Measurements from ENCODE around the gene SLC8A3. TPM values are rescaled to one million over a fixed set of nuclear protein-coding genes. Genes with fewer than 3 reads are reported as not detected.

SLC8A3 gene
- total RNA-seq, 6 experiments from 2014 or later = 0.05 to 0.13 (median 0.12) TPM; not detected in 3

- WGBS (ENCODE audit: insufficient coverage, low coverage, low lambda C conversion rate, missing lambda C conversion rate) = 93% methylated on average over 3 of the region's 7 CpGs
- Histone ChIP-seq H3K27ac (peak overlapping the region in 1 of 3 donors; percentile 7), H3K27me3 (no peaks in the 10 kb centered on the region), H3K4me1 (peaks cover 0 to 56% (median 21%) of the 10 kb centered on the region in 4 donors), H3K4me3 (no peak overlapping the region), H3K9me3 (no peaks in the 10 kb centered on the region), H3K36me3 (no peaks in the 10 kb centered on the region)
- intact Hi-C loops (cut with DNase I) = no loop called here
- TF ChIP-seq CTCF (IDR thresholded peaks at IDR 0.05) = no peak
- no peak for TF ChIP-seq POLR2A (IDR thresholded peaks at IDR 0.05)
- no peak for ATAC-seq
- DNase-seq = no peak
These were observed 188.2 kb downstream of the SLC8A3 start for GRCh38 chr14:70000601-70001000.

- peaks cover 0 to 3% (median 0%) of the 10 kb centered on the region in 4 donors for H3K36me3 ChIP-seq
- intact Hi-C loops (cut with DNase I) = no loop called here
- 47% methylated on average over 10 of the region's 10 CpGs for WGBS (ENCODE audit: insufficient coverage, low coverage, low lambda C conversion rate, missing lambda C conversion rate)
- H3K4me1 ChIP-seq = peaks cover 0 to 45% (median 15%) of the 10 kb centered on the region in 4 donors
- ATAC-seq (peak in 3 of 4 donors; percentile 41 to 63 (median 52)), DNase-seq (peak in 1 of 3 donors; percentile 79)
- H3K9me3 ChIP-seq = no peaks in the 10 kb centered on the region
- no peak overlapping the region for H3K4me3 ChIP-seq
- peak overlapping the region in 1 of 3 donors; percentile 78 for H3K27ac ChIP-seq
- H3K27me3 ChIP-seq = no peaks in the 10 kb centered on the region
- TF ChIP-seq CTCF (IDR thresholded peaks at IDR 0.05) (no peak), POLR2A (IDR thresholded peaks at IDR 0.05) (no peak)
These were observed 189.5 kb downstream of the SLC8A3 start for GRCh38 chr14:69999261-69999674.

- DNase-seq = peak in 1 of 3 donors; percentile 76
- 14% methylated on average over 5 of the region's 5 CpGs for WGBS (ENCODE audit: insufficient coverage, low coverage, low lambda C conversion rate, missing lambda C conversion rate)
These were observed 190.9 kb downstream of the SLC8A3 start for GRCh38 chr14:69997849-69998248.

DNA sequence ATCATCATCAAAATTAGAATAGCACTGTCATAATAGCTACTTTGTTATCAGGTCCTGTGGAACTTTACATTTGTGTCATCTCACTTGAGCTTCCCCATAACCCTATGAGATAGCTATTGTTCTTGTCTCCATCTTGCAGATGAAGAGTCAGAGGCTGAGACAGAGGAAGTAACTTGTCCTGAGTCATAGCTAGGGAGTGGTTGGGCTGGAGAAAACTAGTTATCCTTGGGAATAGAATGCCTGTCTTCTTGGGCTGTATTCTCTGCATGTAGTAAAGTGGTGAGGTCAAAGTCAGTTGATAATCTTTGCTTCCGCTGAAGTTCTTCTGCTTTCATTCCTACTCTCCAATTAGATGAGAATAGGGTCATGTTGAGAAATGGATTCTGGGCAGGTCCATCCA is 192.5 kb downstream of the SLC8A3 start:
- peaks cover 0 to 3% (median 0%) of the 10 kb centered on the region in 4 donors for H3K36me3 ChIP-seq
- no peak for DNase-seq
- H3K9me3 ChIP-seq = no peaks in the 10 kb centered on the region
- no peak overlapping the region for H3K4me3 ChIP-seq
- peaks cover 0 to 38% (median 8%) of the 10 kb centered on the region in 4 donors for H3K4me1 ChIP-seq
- intact Hi-C loops (cut with DNase I) = no loop called here
- H3K27me3 ChIP-seq = no peaks in the 10 kb centered on the region
- 64% methylated on average over 1 of the region's 1 CpG for WGBS (ENCODE audit: insufficient coverage, low coverage, low lambda C conversion rate, missing lambda C conversion rate)
- no peak overlapping the region for H3K27ac ChIP-seq
- no peak for ATAC-seq
- no peak for TF ChIP-seq POLR2A (IDR thresholded peaks at IDR 0.05)

More at GRCh38 chr14:69997849-69998248, 190.9 kb downstream of the SLC8A3 start:
- Histone ChIP-seq H3K27ac (peak overlapping the region in 2 of 3 donors; percentile 56 to 80), H3K36me3 (peaks cover 0 to 3% (median 0%) of the 10 kb centered on the region in 4 donors), H3K27me3 (no peaks in the 10 kb centered on the region), H3K9me3 (no peaks in the 10 kb centered on the region), H3K4me3 (no peak overlapping the region), H3K4me1 (peaks cover 0 to 45% (median 15%) of the 10 kb centered on the region in 4 donors)
- TF ChIP-seq POLR2A (IDR thresholded peaks at IDR 0.05) = no peak
- TF ChIP-seq CTCF (IDR thresholded peaks at IDR 0.05) = no peak
- intact Hi-C loops (cut with DNase I) = no loop called here
- ATAC-seq = peak; percentile 85 to 91 (median 88)

Other genes starting within 250 kb of the SLC8A3 start
- 10 to 100 TPM; 15.4 to 27.6 (median 20.1) TPM for gene COX16, start 170.7 kb upstream of the SLC8A3 start, total RNA-seq
- gene SYNJ2BP, start 228.1 kb upstream of the SLC8A3 start, total RNA-seq = 10 to 100 TPM; 15.9 to 26.9 (median 21.1) TPM